DOHH2 (cell line): ENCODE data around the gene SNRNP27.
"Not testable (repeated sequence)": the region's sequence is repeated elsewhere in the genome, so short reads cannot be mapped to it uniquely, and the experiment has no call there.

ENCODE experiments used
- CTCF ChIP-seq: fragments of 200-600 bp; sonication (generic); IDR thresholded peaks from one replicate; pipeline ENCODE4 v1.5.1; 2014; ENCODE audit warnings: antibody characterized with exemption, mild to moderate bottlenecking, low read depth, low read length; ENCODE audit not compliant: poor library complexity, severe bottlenecking
- EZH2phosphoT487 ChIP-seq: fragments of 200-600 bp; sonication (generic); IDR thresholded peaks from 2 replicates; pipeline ENCODE4 v1.6.1; 2017; ENCODE audit warnings: borderline replicate concordance, mild to moderate bottlenecking, antibody characterized with exemption, low read length, moderate library complexity, mixed read lengths

DNA sequence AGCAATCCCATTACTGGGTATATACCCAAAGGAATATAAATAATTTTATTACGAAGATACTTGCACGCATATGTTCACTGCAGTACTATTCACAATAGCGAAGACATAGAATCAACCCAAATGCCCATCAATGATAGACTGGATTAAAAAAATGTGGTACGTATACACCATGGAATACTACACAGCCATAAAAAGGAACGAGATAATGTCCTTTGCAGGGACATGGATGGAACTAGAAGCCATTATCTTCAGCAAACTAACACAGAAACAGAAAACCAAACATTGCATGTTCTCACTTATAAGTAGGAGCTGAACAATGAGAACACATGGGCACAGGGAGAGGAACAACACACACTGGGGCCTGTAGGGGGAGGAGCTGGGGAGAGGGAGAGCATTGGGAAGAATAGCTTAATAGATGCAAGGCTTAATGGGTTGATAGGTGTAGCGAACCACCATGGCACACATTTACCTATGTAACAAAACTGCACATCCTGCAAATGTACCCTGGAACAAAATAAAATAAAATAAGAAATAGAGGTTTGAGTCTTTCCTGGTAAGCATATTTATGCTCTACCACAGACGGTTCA, 825 bp upstream of the SNRNP27 start:
- TF ChIP-seq CTCF, EZH2phosphoT487: not testable (repeated sequence)
